ENCODE results near the gene EFNA3.

DNA sequence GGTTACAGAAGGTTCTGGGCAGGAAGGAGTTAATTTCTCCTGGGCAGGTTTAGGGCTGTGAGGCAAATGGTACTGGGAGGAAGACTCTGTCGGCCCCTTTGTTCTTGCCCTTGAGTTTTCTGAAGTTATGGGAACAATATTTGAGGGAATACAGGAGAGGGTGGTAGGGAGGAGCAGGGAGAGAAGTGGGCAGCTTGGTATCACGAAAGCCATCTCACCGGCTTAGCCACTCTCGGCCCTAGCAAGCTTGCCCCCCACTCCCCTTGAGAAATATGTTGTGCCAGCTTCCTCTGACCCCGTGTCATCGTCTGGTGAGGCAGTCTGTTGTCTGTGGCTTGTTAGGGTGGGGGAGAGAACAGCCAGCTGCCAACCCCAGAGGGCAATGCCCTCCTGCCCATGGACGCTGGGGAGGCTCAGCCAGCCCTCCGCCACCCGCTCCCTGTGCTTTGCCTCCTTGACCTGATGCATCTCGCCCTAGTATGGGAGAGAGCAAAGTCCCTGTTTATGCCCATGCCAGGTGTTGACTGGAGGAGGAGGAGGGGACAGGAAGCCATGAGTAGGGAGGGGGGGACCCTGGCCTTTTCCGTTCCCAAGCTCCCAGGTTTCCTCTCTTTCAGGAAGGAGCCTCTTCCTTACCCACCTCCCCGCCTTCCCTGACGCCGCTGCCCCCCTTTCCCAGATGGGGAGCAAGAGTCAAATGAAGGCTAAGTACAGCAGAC lies 50.3 kb downstream of the EFNA3 start:
- no peak for TF ChIP-seq CTCF (IDR thresholded peaks at IDR 0.05)
- TF ChIP-seq POLR2A (IDR thresholded peaks at IDR 0.05): no peak
